Right kidney (tissue), 9 donors: ENCODE data around the gene TAB3.
A peak's percentile ranks its signal among the peaks of the same experiment; 100 is the strongest.

Source experiments
- DNase-seq: peaks from one replicate; pipeline ENCODE4 v3.0.0-alpha.2; 2016
- long read RNA-seq, 8 donors: transcript quantifications; one replicate each; lab custom pipeline, GENCODE V29; 2026

Gene TAB3
- long read RNA-seq, donor 1, transcript TAB3-201 (6 exons, 805 nt) = major isoform, 8 of 8 reads
- long read RNA-seq, donor 1, partial matches to known transcripts = 0 of 8 reads
- long read RNA-seq, donor 1, other reads (novel, unspliced or antisense) = 0 of 8 reads
- long read RNA-seq, donor 2, partial matches to known transcripts = 0 of 3 reads
- long read RNA-seq, donor 2, other reads (novel, unspliced or antisense) = 0 of 3 reads
- long read RNA-seq, donor 3, partial matches to known transcripts = 0 of 2 reads
- long read RNA-seq, donor 3, other reads (novel, unspliced or antisense) = 0 of 2 reads
- long read RNA-seq, donor 4, partial matches to known transcripts = 0 of 2 reads
- long read RNA-seq, donor 4, other reads (novel, unspliced or antisense) = 0 of 2 reads
- long read RNA-seq, donor 5, transcript TAB3-201 (6 exons, 805 nt) = major isoform, 7 of 7 reads
- long read RNA-seq, donor 5, partial matches to known transcripts = 0 of 7 reads
- long read RNA-seq, donor 5, other reads (novel, unspliced or antisense) = 0 of 7 reads
- long read RNA-seq, donor 6, transcript TAB3-201 (6 exons, 805 nt) = major isoform, 5 of 5 reads
- long read RNA-seq, donor 6, partial matches to known transcripts = 0 of 5 reads
- long read RNA-seq, donor 6, other reads (novel, unspliced or antisense) = 0 of 5 reads
- long read RNA-seq, donor 7, full-length matches to known transcripts = 10 of 16 reads
- long read RNA-seq, donor 7, partial matches to known transcripts = 6 of 16 reads
- long read RNA-seq, donor 7, other reads (novel, unspliced or antisense) = 0 of 16 reads
- long read RNA-seq, donor 8, partial matches to known transcripts = 0 of 4 reads
- long read RNA-seq, donor 8, other reads (novel, unspliced or antisense) = 0 of 4 reads

GRCh38 chrX:30889147-30890140, at the start of gene TAB3:
Gene TAB3 (minus strand): TSS chrX:30889254. CDS start chrX:30859588, 29,666 bp downstream.
- peak; percentile 71 for DNase-seq

DNA sequence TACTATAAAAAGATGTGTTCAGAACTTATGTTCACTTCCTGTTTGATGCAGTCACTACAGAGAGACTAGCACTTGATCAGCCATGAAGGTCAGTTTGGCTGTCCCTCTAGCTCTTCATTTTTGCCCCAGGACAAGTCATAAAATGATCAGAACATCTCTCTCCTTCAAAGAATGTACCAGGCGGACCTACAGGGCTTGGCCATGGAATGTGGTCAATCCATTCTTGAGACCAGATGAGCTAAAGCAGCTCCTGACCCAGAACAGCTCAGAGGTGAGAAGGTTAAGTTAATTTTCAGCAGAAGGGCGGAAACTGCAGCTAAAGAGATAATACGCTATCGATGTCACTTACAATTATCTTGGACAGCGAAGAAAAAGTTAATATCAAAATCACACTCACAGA, 49.2 kb upstream of the TAB3 start:
- DNase-seq = no peak

DNA sequence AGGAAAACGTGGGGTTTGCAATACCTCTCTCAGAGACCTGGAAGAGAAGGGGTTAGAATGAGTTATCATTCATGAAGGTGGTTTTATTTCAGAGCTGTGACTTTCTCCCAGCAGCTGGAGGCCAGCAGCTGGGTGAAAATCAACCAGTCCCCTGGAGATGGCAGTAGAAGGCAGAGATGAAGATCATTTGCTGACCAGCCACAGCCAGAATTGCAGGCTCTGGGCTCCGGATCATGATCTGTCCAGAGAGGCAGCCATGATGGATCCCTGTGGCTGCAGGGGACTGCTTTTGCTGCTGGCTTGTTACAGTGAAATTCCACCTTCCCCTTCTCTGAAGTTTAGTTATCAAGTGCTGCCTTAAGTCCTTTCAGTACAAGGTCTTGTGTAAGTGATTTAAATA, 46.9 kb upstream of the TAB3 start:
- DNase-seq = no peak

GRCh38 chrX:30931920-30932319, 42.9 kb upstream of the TAB3 start:
- no peak for DNase-seq

- no peak for DNase-seq
Observed at GRCh38 chrX:30930679-30931078, 41.6 kb upstream of the TAB3 start.

GRCh38 chrX:30930143-30930542, 41.1 kb upstream of the TAB3 start:
- DNase-seq = no peak

- no peak for DNase-seq
Observed at GRCh38 chrX:30920271-30920670, 31.2 kb upstream of the TAB3 start.

DNA sequence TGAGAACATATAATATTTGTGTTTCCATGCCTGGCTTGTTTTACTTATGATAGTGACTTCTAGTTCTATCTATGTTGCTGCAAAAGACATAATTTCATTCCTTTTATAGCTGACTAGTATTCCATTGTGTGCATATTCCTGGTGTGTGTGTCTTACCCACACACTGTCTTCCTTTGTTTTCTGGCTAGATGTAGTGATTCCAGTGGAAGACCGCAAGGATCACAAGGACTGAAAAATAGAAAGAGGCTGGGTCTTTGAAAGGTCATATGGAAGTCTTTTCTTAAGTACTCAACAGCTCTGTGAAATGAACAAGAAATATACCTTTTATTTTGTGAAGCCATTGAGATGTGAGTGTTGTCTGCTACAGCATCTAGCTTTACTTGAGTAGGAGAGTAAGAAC, 29.4 kb upstream of the TAB3 start:
- DNase-seq = no peak

DNA sequence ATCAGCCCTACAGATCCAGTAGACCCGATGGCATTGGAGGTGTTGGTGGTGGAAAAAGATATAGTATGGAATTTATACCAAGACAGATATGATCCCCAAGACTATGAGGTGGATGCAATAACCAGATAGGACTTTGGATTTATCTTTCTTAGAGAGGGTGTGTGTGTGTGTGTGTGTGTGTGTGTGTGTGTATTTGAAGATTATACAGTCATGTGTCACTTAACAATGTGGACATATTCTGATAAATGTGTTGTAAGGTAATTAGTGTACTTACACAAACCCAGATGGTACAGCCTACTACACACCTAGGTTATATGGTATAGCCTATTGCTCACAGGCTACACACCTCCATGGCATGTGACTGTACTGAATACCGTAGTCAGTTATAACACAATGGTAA, 24.4 kb upstream of the TAB3 start:
- DNase-seq = no peak

GRCh38 chrX:30910124-30910860, 21.2 kb upstream of the TAB3 start:
- no peak for DNase-seq

- no peak for DNase-seq
Observed at GRCh38 chrX:30906726-30907125, 17.7 kb upstream of the TAB3 start.

- no peak for DNase-seq
Observed at GRCh38 chrX:30905321-30905720, 16.3 kb upstream of the TAB3 start.

- no peak for DNase-seq
Observed at GRCh38 chrX:30904632-30905031, 15.6 kb upstream of the TAB3 start.

DNA sequence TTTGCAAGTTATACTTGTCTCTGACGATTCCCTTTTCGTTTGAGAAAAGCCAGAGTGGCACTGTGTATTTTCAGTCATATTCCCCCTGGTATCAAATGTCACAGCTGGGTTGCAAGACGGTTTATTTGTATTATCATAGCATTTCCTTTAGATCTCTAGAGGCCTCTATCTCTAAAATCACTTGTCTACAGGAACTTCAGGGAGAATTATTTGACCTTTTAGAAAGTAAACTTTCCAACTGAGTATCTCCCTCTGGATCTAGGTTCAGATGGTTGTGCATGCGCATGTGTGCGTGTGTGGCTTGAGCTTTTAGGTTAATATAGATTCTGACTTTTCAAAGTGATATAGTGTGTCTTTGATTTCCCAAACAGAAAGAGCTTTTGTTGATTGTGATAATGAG, 15.1 kb upstream of the TAB3 start:
- no peak for DNase-seq

GRCh38 chrX:30900227-30900626, 11.2 kb upstream of the TAB3 start:
- DNase-seq = no peak

- DNase-seq = no peak
Observed at GRCh38 chrX:30898886-30899285, 9.8 kb upstream of the TAB3 start.

DNA sequence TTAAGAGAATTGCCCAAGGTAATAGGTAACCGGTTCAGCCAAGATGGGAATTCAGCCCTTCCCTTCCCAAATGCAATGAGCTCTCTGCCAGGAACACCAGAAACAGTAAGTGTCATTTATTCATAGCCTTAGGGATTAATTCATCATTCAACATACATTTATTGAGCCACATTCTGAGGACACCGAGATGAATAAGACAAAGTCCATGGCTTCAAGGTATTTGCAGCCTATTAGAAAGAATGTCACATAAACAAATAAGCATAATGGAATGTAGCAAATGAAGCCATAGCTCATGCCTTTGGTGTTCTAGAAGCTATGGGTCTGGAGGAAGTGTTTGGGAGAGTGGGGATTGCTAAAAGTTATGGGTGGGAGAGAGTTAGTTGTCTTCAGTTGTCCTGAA, 6.3 kb upstream of the TAB3 start:
- no peak for DNase-seq

GRCh38 chrX:30893206-30893605, 4.2 kb upstream of the TAB3 start:
- no peak for DNase-seq

GRCh38 chrX:30892591-30892990, 3.5 kb upstream of the TAB3 start:
- no peak for DNase-seq

DNA sequence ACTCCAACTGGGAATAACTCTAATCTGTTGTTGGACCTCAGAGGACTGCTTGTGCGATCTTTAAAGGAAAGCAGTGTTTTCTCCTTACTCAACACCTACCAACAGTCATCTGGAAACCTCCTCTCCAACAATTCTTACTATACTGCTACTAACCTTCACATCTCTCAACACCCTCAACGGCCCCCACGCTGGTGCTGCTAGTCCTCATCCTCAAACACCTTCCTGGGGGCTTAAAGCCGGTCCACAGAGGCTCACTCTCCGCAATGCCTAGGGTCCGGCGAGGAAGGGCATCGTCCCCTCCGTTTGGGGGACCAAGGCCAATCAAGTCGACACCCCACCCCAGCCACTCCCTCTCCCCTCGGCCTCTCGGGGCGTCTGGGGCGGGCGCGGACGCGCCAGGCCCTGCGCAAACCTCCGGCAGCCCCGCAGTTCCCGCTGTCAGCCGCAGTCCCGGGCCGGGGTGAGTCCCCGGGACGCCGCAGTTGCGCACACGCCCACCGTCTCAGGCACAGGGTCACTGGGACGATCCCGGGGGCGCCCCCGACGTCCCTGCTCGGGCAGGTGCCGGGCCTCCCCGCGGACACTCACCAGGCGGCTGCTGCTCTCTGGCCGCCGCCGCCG, 418 bp downstream of the TAB3 start:
- DNase-seq = peak; percentile 56

DNA sequence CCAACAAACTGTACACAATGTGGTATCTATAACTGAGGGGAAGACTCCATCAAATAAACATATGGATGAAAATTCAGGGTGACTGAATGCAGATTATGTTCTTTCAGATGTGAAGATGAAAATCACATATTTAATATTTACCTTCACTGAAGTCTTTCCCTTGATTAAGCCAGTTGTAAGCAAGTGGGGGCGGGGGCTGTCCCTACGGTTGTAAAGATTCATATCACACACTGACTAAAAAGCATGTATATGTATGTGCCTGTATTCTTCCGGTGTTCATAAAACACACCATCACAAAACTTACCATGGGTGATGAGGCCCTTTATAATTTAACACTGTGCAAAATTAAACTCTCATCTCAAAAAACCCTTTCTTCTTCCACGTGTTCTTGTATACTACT, 1.3 kb downstream of the TAB3 start:
- no peak for DNase-seq
